Neuronal stem cell (in vitro differentiated cells): ENCODE data around the gene CORO2B.

ENCODE experiments used
- DNase-seq: peaks from one replicate; pipeline ENCODE4 v3.0.0-alpha.2; 2013; ENCODE audit warnings: low spot score
- H2AFZ ChIP-seq: one replicate; pipeline ENCODE4 v1.6.1; 2013; ENCODE audit warnings: mild to moderate bottlenecking, low read length, inconsistent platforms
- H2AK5ac ChIP-seq: 2 replicates; pipeline ENCODE4 v1.6.1; 2013; ENCODE audit warnings: low read depth, mild to moderate bottlenecking, inconsistent platforms, low read length, moderate library complexity, mixed read lengths
- H2BK120ac ChIP-seq: 2 replicates; pipeline ENCODE4 v1.6.1; 2013; ENCODE audit warnings: low read depth, mild to moderate bottlenecking, inconsistent platforms, low read length, moderate library complexity, mixed read lengths
- H2BK12ac ChIP-seq: one replicate; pipeline ENCODE4 v1.6.1; 2013; ENCODE audit warnings: low read length, inconsistent platforms
- H2BK15ac ChIP-seq: 2 replicates; pipeline ENCODE4 v1.6.1; 2013; ENCODE audit warnings: mild to moderate bottlenecking, low read length, inconsistent platforms, mixed read lengths
- H2BK5ac ChIP-seq: one replicate; pipeline ENCODE4 v1.6.1; 2013; ENCODE audit warnings: inconsistent platforms, mild to moderate bottlenecking, low read length, moderate library complexity
- H3K14ac ChIP-seq: one replicate; pipeline ENCODE4 v1.6.1; 2013; ENCODE audit warnings: low read length, inconsistent platforms
- H3K18ac ChIP-seq: 2 replicates; pipeline ENCODE4 v1.6.1; 2013; ENCODE audit warnings: low read length, inconsistent platforms
- H3K23ac ChIP-seq: 2 replicates; pipeline ENCODE4 v1.6.1; 2013; ENCODE audit warnings: low read depth, mild to moderate bottlenecking, mixed read lengths, low read length, inconsistent platforms; ENCODE audit not compliant: poor library complexity
- H3K27ac ChIP-seq: replicated peaks from 3 replicates; pipeline ENCODE4 v1.5.1; 2013; ENCODE audit warnings: low read length, inconsistent platforms
- H3K27me3 ChIP-seq, 3 experiments: 2 replicates each; pipeline ENCODE4 v1.6.1; 2013; ENCODE audit warnings: low read length in 3 of 3, mild to moderate bottlenecking in 2 of 3, inconsistent platforms in 1 of 3, low read depth in 1 of 3, mixed read lengths in 1 of 3, moderate library complexity in 1 of 3; ENCODE audit not compliant: control insufficient read depth in 3 of 3, insufficient read depth in 3 of 3
- H3K36me3 ChIP-seq, 2 donors: replicated peaks in 1 of 2; 2 replicates each; pipeline ENCODE4 v1.6.1; 2013; ENCODE audit warnings: low read length in 2 of 2; ENCODE audit not compliant: control insufficient read depth in 2 of 2, insufficient read depth in 2 of 2
- H3K4ac ChIP-seq: 2 replicates; pipeline ENCODE4 v1.6.1; 2013; ENCODE audit warnings: inconsistent platforms, mild to moderate bottlenecking, low read length, moderate library complexity
- H3K4me1 ChIP-seq, 2 donors: 1 replicate in 1 of 2; 2 replicates in 1 of 2; pipeline ENCODE4 v1.6.1; 2013; ENCODE audit warnings: low read length in 2 of 2, low read depth in 1 of 2; ENCODE audit not compliant: control insufficient read depth in 2 of 2, insufficient read depth in 1 of 2
- H3K4me2 ChIP-seq: one replicate; pipeline ENCODE4 v1.6.1; 2013; ENCODE audit warnings: mild to moderate bottlenecking, low read length, inconsistent platforms; ENCODE audit not compliant: insufficient read depth, poor library complexity, severe bottlenecking
- H3K4me3 ChIP-seq, 2 donors: 2 replicates each; pipeline ENCODE4 v1.5.1; 2013; ENCODE audit warnings: low read length in 2 of 2, mild to moderate bottlenecking in 2 of 2, inconsistent platforms in 1 of 2, moderate library complexity in 1 of 2
- H3K79me1 ChIP-seq: one replicate; pipeline ENCODE4 v1.6.1; 2013; ENCODE audit warnings: low read depth, mild to moderate bottlenecking, inconsistent platforms, low read length, moderate library complexity
- H3K9ac ChIP-seq: one replicate; pipeline ENCODE4 v1.6.1; 2013; ENCODE audit warnings: mild to moderate bottlenecking, low read depth, low read length, inconsistent platforms; ENCODE audit not compliant: poor library complexity
- H3K9me3 ChIP-seq, 2 donors: replicated peaks in 1 of 2; 2 replicates each; pipeline versions ENCODE3 to v1.6.1; 2013; ENCODE audit warnings: low read length in 2 of 2, mild to moderate bottlenecking in 2 of 2, inconsistent platforms in 1 of 2, low read depth in 1 of 2, mixed read lengths in 1 of 2, moderate library complexity in 1 of 2; ENCODE audit not compliant: control insufficient read depth in 2 of 2, insufficient read depth in 1 of 2
- H4K8ac ChIP-seq: one replicate; pipeline ENCODE4 v1.6.1; 2013; ENCODE audit warnings: low read depth, mild to moderate bottlenecking, inconsistent platforms, low read length, moderate library complexity
- H4K91ac ChIP-seq: one replicate; pipeline ENCODE4 v1.6.1; 2013; ENCODE audit warnings: low read length, low read depth, mild to moderate bottlenecking, inconsistent platforms; ENCODE audit not compliant: poor library complexity
- WGBS, 2 donors: extraction: QIAGEN DNeasy Blood & Tissue Kit; methylation state at CpG; one replicate each; pipeline ENCODE4 v1.1.7; 2013; ENCODE audit warnings: missing lambda C conversion rate in 2 of 2, mixed read lengths in 1 of 2; ENCODE audit not compliant: insufficient read length in 2 of 2, insufficient replicate concordance in 1 of 2; ENCODE audit errors: extremely low coverage in 2 of 2; 5-methylcytosine and 5-hydroxymethylcytosine counted together

The CORO2B gene

DNA sequence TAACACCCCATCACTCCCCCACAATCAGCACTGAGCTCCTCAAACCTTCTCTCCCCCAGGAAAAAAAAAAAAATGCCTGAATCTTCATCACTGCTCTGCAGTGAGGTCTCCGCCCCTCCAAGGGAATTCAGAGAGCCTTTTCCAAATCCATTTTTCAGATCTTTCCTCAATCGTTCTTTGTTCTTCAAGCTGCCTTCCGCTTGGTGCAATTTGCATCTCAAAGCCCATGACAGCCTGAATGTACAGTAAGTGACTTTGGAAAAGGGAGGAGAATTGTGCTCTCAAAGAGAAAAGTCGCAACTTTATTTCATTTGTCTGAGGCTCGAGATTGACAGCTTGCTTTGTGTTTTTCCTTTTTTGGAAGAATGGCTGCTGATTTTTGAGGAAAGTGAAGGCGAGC, 75.0 kb downstream of the CORO2B start:
- no peak overlapping the region for H4K91ac ChIP-seq
- no peak overlapping the region for H2BK12ac ChIP-seq
- no peak for DNase-seq
- H2AK5ac ChIP-seq, result no peak overlapping the region
- H2AFZ ChIP-seq, result peak overlapping the region; percentile 63
- no peak overlapping the region for H3K27ac ChIP-seq
- no peak overlapping the region for H2BK5ac ChIP-seq
- H3K14ac ChIP-seq, result no peak overlapping the region
- no peak overlapping the region for H3K4me3 ChIP-seq
- peaks cover 7 to 16% of the 10 kb centered on the region in 2 donors for H3K4me1 ChIP-seq
- H2BK15ac ChIP-seq, result no peak overlapping the region
- no peak overlapping the region for H3K23ac ChIP-seq
- peaks cover 0 to 6% of the 10 kb centered on the region in 2 donors for H3K36me3 ChIP-seq
- WGBS, 2 donors, result no CpG with 5 or more reads among the region's 6 CpGs
- H3K79me1 ChIP-seq, result no peaks in the 10 kb centered on the region
- H3K18ac ChIP-seq, result no peak overlapping the region
- no peak overlapping the region for H4K8ac ChIP-seq
- no peak overlapping the region for H3K4ac ChIP-seq
- no peak overlapping the region for H3K9ac ChIP-seq
- H2BK120ac ChIP-seq, result no peak overlapping the region
- no peaks in the 10 kb centered on the region for H3K27me3 ChIP-seq
- no peaks in the 10 kb centered on the region for H3K9me3 ChIP-seq
- no peak overlapping the region for H3K4me2 ChIP-seq

- Histone ChIP-seq H3K18ac (no peak overlapping the region), H2AFZ (no peak overlapping the region), H2BK15ac (no peak overlapping the region), H2BK12ac (no peak overlapping the region), H3K4me1 (peaks cover 7 to 16% of the 10 kb centered on the region in 2 donors), H3K4me3 (no peak overlapping the region), H4K8ac (no peak overlapping the region), H3K27me3 (no peaks in the 10 kb centered on the region), H2BK5ac (no peak overlapping the region), H3K14ac (no peak overlapping the region), H2BK120ac (no peak overlapping the region), H3K27ac (no peak overlapping the region), H3K9me3 (no peaks in the 10 kb centered on the region), H3K23ac (no peak overlapping the region), H3K9ac (no peak overlapping the region), H3K4ac (no peak overlapping the region), H4K91ac (no peak overlapping the region), H3K79me1 (no peaks in the 10 kb centered on the region), H3K36me3 (peaks cover 0 to 6% of the 10 kb centered on the region in 2 donors), H3K4me2 (no peak overlapping the region), H2AK5ac (no peak overlapping the region)
- WGBS, 2 donors, result no CpG with 5 or more reads among the region's 8 CpGs
- no peak for DNase-seq
Observed at GRCh38 chr15:68654786-68655560, 76.2 kb downstream of the CORO2B start.

- H3K4me2 ChIP-seq, result no peak overlapping the region
- no peak overlapping the region for H3K4ac ChIP-seq
- H2BK5ac ChIP-seq, result no peak overlapping the region
- no peak overlapping the region for H2BK15ac ChIP-seq
- no peak overlapping the region for H3K27ac ChIP-seq
- no peak overlapping the region for H2BK120ac ChIP-seq
- H3K14ac ChIP-seq, result no peak overlapping the region
- no CpG with 5 or more reads among the region's 8 CpGs for WGBS, 2 donors
- no peaks in the 10 kb centered on the region for H3K27me3 ChIP-seq
- H3K4me3 ChIP-seq, result no peak overlapping the region
- H3K4me1 ChIP-seq, result peaks cover 7 to 16% of the 10 kb centered on the region in 2 donors
- H3K79me1 ChIP-seq, result no peaks in the 10 kb centered on the region
- H3K36me3 ChIP-seq, result peaks cover 0 to 6% of the 10 kb centered on the region in 2 donors
- no peak overlapping the region for H3K18ac ChIP-seq
- H2AFZ ChIP-seq, result no peak overlapping the region
- no peak overlapping the region for H4K8ac ChIP-seq
- no peak overlapping the region for H3K9ac ChIP-seq
- no peak overlapping the region for H4K91ac ChIP-seq
- H2BK12ac ChIP-seq, result no peak overlapping the region
- no peak overlapping the region for H3K23ac ChIP-seq
- DNase-seq, result no peak
- no peaks in the 10 kb centered on the region for H3K9me3 ChIP-seq
- H2AK5ac ChIP-seq, result no peak overlapping the region
Observed at GRCh38 chr15:68655686-68656437, 77.1 kb downstream of the CORO2B start.

DNA sequence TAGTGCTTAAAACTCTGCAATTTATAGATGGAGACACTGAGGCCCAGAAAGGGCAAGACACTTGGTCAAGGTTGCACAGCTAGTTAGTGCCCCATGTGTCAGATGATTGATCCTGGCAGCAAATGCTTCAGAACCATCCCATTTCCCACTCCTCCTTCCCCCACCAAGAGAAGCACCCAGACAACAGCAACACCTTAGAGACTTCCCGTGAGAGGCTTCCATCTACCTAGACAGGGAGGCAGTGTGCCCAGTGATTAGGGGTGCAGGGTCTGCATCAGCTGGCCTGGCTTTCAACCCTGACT, 77.6 kb downstream of the CORO2B start:
- no peak overlapping the region for H3K14ac ChIP-seq
- no CpG with 5 or more reads among the region's 1 CpG for WGBS, 2 donors
- H4K8ac ChIP-seq, result no peak overlapping the region
- H3K36me3 ChIP-seq, result peaks cover 0 to 6% of the 10 kb centered on the region in 2 donors
- no peak overlapping the region for H3K4me3 ChIP-seq
- no peak overlapping the region for H3K4me2 ChIP-seq
- no peaks in the 10 kb centered on the region for H3K79me1 ChIP-seq
- no peak overlapping the region for H2BK12ac ChIP-seq
- H3K4ac ChIP-seq, result no peak overlapping the region
- H3K18ac ChIP-seq, result no peak overlapping the region
- no peak overlapping the region for H2BK5ac ChIP-seq
- no peak overlapping the region for H3K27ac ChIP-seq
- H3K23ac ChIP-seq, result no peak overlapping the region
- no peak overlapping the region for H2AK5ac ChIP-seq
- no peak overlapping the region for H3K9ac ChIP-seq
- no peak overlapping the region for H2BK15ac ChIP-seq
- H3K4me1 ChIP-seq, result peaks cover 7 to 16% of the 10 kb centered on the region in 2 donors
- H4K91ac ChIP-seq, result no peak overlapping the region
- H2AFZ ChIP-seq, result no peak overlapping the region
- no peaks in the 10 kb centered on the region for H3K27me3 ChIP-seq
- H2BK120ac ChIP-seq, result no peak overlapping the region
- H3K9me3 ChIP-seq, result no peaks in the 10 kb centered on the region
- no peak for DNase-seq
